ENCODE data around the gene LRP5.
A peak's percentile ranks its signal among the peaks of the same experiment; 100 is the strongest.

LRP5 gene

GRCh38 chr11:68412593-68413475 is 100.4 kb downstream of the LRP5 start:
- Histone ChIP-seq H3K9ac (ENCODE audit: low read length in 2 of 2) (no peak overlapping the region), H3K27ac (ENCODE audit: low read length) (peak overlapping the region; percentile 70), H3K4me3 (ENCODE audit: low read length in 2 of 2) (no peak overlapping the region), H3K36me3 (ENCODE audit: control insufficient read depth in 2 of 2, insufficient read depth in 2 of 2, low read length in 2 of 2) (peaks cover 47 to 63% of the 10 kb centered on the region in 2 donors), H3K27me3 (ENCODE audit: control insufficient read depth in 1 of 2, insufficient read depth in 2 of 2, low read length in 2 of 2) (no peaks in the 10 kb centered on the region), H3K4me1 (ENCODE audit: control insufficient read depth, insufficient read depth, low read length) (peaks cover 16% of the 10 kb centered on the region), H3K9me3 (ENCODE audit: control insufficient read depth in 2 of 2, low read length in 2 of 2) (no peaks in the 10 kb centered on the region)

- no peaks in the 10 kb centered on the region for H3K9me3 ChIP-seq (ENCODE audit: control insufficient read depth in 2 of 2, low read length in 2 of 2)
- no peaks in the 10 kb centered on the region for H3K27me3 ChIP-seq (ENCODE audit: control insufficient read depth in 1 of 2, insufficient read depth in 2 of 2, low read length in 2 of 2)
- no peak overlapping the region for H3K9ac ChIP-seq (ENCODE audit: low read length in 2 of 2)
- peak overlapping the region; percentile 70 for H3K27ac ChIP-seq (ENCODE audit: low read length)
- peaks cover 16% of the 10 kb centered on the region for H3K4me1 ChIP-seq (ENCODE audit: control insufficient read depth, insufficient read depth, low read length)
- H3K4me3 ChIP-seq (ENCODE audit: low read length in 2 of 2), result no peak overlapping the region
- H3K36me3 ChIP-seq (ENCODE audit: control insufficient read depth in 2 of 2, insufficient read depth in 2 of 2, low read length in 2 of 2), result peaks cover 47 to 66% of the 10 kb centered on the region in 2 donors
These were observed 101.2 kb downstream of the LRP5 start for GRCh38 chr11:68413591-68413999.

DNA sequence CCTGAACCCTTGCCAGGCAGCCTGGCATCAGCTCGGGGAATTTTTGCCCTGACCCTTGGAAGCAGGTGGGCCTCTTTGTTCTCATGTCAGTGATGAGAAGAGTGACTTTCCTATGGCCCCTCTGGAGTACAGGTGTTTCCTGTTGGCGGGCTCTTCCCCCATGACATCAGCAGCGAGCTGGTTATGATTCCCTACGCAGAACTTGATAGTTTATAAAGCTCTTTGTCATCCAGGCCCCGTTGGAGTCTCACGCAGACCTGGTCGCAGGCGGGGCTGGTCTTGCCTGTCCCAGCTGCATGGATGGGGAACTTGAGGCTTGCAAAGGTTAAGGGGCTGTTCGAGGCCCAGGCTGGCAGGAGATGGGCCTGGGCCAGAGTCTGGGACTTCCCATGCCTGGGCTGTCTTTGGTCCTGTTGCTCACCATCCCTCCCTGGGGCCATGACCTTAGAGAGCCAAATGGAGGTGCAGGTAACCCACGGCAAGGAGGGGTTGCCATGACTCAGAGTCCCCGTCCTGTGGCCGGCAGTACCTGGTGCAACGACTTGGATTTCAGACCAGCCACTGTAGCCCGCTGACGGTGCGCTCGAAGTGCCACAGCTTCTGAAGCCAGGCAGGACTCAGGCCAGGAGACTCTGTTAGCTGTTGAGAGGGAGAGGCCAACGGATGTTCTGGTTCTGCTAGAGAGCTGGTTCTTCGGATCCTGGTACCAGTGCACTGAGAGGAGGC is 102.3 kb downstream of the LRP5 start:
- no peaks in the 10 kb centered on the region for H3K27me3 ChIP-seq (ENCODE audit: control insufficient read depth in 1 of 2, insufficient read depth in 2 of 2, low read length in 2 of 2)
- no peak overlapping the region for H3K4me3 ChIP-seq (ENCODE audit: low read length in 2 of 2)
- H3K27ac ChIP-seq (ENCODE audit: low read length), result no peak overlapping the region
- no peaks in the 10 kb centered on the region for H3K9me3 ChIP-seq (ENCODE audit: control insufficient read depth in 2 of 2, low read length in 2 of 2)
- H3K36me3 ChIP-seq (ENCODE audit: control insufficient read depth in 2 of 2, insufficient read depth in 2 of 2, low read length in 2 of 2), result peaks cover 46 to 66% of the 10 kb centered on the region in 2 donors
- H3K9ac ChIP-seq (ENCODE audit: low read length in 2 of 2), result no peak overlapping the region
- H3K4me1 ChIP-seq (ENCODE audit: control insufficient read depth, insufficient read depth, low read length), result peaks cover 16% of the 10 kb centered on the region

DNA sequence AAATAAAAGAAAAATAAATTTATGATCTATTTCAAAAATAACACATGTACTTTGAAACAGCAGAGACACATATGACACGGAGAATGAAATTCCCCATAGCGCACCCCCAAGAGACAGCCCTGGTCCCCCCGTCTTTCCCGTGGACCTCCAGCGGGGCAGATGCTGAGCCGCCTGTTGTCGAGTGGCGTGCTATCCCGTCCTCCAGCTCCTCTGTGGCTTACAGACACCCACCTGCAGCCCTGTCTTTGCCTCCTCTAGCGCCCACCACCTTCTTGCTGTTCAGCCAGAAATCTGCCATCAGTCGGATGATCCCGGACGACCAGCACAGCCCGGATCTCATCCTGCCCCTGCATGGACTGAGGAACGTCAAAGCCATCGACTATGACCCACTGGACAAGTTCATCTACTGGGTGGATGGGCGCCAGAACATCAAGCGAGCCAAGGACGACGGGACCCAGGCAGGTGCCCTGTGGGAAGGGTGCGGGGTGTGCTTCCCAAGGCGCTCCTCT is 103.7 kb downstream of the LRP5 start:
- Histone ChIP-seq H3K27me3 (ENCODE audit: control insufficient read depth in 1 of 2, insufficient read depth in 2 of 2, low read length in 2 of 2) (no peaks in the 10 kb centered on the region), H3K9me3 (ENCODE audit: control insufficient read depth in 2 of 2, low read length in 2 of 2) (no peaks in the 10 kb centered on the region), H3K4me1 (ENCODE audit: control insufficient read depth, insufficient read depth, low read length) (peaks cover 16% of the 10 kb centered on the region), H3K36me3 (ENCODE audit: control insufficient read depth in 2 of 2, insufficient read depth in 2 of 2, low read length in 2 of 2) (peaks cover 37 to 58% of the 10 kb centered on the region in 2 donors), H3K9ac (ENCODE audit: low read length in 2 of 2) (no peak overlapping the region), H3K4me3 (ENCODE audit: low read length in 2 of 2) (no peak overlapping the region), H3K27ac (ENCODE audit: low read length) (no peak overlapping the region)

DNA sequence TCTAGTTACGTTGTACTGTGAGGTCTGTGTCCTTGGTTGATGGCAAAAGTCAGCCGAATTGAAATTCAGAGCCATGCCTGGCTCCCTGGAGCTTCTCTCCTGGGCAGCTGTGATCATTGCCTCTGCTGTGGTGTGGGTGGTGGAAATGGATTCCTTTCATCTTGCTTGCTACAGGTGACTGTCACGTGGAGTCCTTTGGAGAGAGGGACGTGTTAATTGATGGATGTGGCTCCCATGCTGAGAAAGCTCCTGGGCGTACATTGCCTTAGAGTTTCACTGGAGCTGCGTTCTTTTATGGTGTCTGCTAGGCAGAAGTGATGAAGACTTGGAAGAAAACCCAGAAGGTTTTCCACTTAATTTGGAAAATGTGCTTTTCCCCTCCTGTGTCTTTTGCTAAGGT is 106.3 kb downstream of the LRP5 start:
- no peak overlapping the region for H3K27ac ChIP-seq (ENCODE audit: low read length)
- H3K36me3 ChIP-seq (ENCODE audit: control insufficient read depth in 2 of 2, insufficient read depth in 2 of 2, low read length in 2 of 2), result peaks cover 24 to 43% of the 10 kb centered on the region in 2 donors
- H3K4me3 ChIP-seq (ENCODE audit: low read length in 2 of 2), result no peak overlapping the region
- H3K9me3 ChIP-seq (ENCODE audit: control insufficient read depth in 2 of 2, low read length in 2 of 2), result no peaks in the 10 kb centered on the region
- H3K4me1 ChIP-seq (ENCODE audit: control insufficient read depth, insufficient read depth, low read length), result peaks cover 7% of the 10 kb centered on the region
- no peaks in the 10 kb centered on the region for H3K27me3 ChIP-seq (ENCODE audit: control insufficient read depth in 1 of 2, insufficient read depth in 2 of 2, low read length in 2 of 2)
- no peak overlapping the region for H3K9ac ChIP-seq (ENCODE audit: low read length in 2 of 2)

- H3K36me3 ChIP-seq (ENCODE audit: control insufficient read depth in 2 of 2, insufficient read depth in 2 of 2, low read length in 2 of 2), result peaks cover 26 to 41% of the 10 kb centered on the region in 2 donors
- H3K9ac ChIP-seq (ENCODE audit: low read length in 2 of 2), result no peak overlapping the region
- no peak overlapping the region for H3K4me3 ChIP-seq (ENCODE audit: low read length in 2 of 2)
- H3K27ac ChIP-seq (ENCODE audit: low read length), result no peak overlapping the region
- H3K27me3 ChIP-seq (ENCODE audit: control insufficient read depth in 1 of 2, insufficient read depth in 2 of 2, low read length in 2 of 2), result no peaks in the 10 kb centered on the region
- peaks cover 2% of the 10 kb centered on the region for H3K4me1 ChIP-seq (ENCODE audit: control insufficient read depth, insufficient read depth, low read length)
- no peaks in the 10 kb centered on the region for H3K9me3 ChIP-seq (ENCODE audit: control insufficient read depth in 2 of 2, low read length in 2 of 2)
These were observed 107.8 kb downstream of the LRP5 start for GRCh38 chr11:68420171-68420570.

GRCh38 chr11:68423481-68423880 is 111.1 kb downstream of the LRP5 start:
- peaks cover 2% of the 10 kb centered on the region for H3K4me1 ChIP-seq (ENCODE audit: control insufficient read depth, insufficient read depth, low read length)
- H3K36me3 ChIP-seq (ENCODE audit: control insufficient read depth in 2 of 2, insufficient read depth in 2 of 2, low read length in 2 of 2), result peaks cover 39 to 49% of the 10 kb centered on the region in 2 donors
- H3K27ac ChIP-seq (ENCODE audit: low read length), result no peak overlapping the region
- H3K9ac ChIP-seq (ENCODE audit: low read length in 2 of 2), result no peak overlapping the region
- H3K9me3 ChIP-seq (ENCODE audit: control insufficient read depth in 2 of 2, low read length in 2 of 2), result no peaks in the 10 kb centered on the region
- no peaks in the 10 kb centered on the region for H3K27me3 ChIP-seq (ENCODE audit: control insufficient read depth in 1 of 2, insufficient read depth in 2 of 2, low read length in 2 of 2)
- H3K4me3 ChIP-seq (ENCODE audit: low read length in 2 of 2), result no peak overlapping the region

GRCh38 chr11:68424101-68424632 is 111.8 kb downstream of the LRP5 start:
- peaks cover 43 to 49% of the 10 kb centered on the region in 2 donors for H3K36me3 ChIP-seq (ENCODE audit: control insufficient read depth in 2 of 2, insufficient read depth in 2 of 2, low read length in 2 of 2)
- H3K27me3 ChIP-seq (ENCODE audit: control insufficient read depth in 1 of 2, insufficient read depth in 2 of 2, low read length in 2 of 2), result no peaks in the 10 kb centered on the region
- peaks cover 0 to 1% of the 10 kb centered on the region in 2 donors for H3K9me3 ChIP-seq (ENCODE audit: control insufficient read depth in 2 of 2, low read length in 2 of 2)
- no peak overlapping the region for H3K9ac ChIP-seq (ENCODE audit: low read length in 2 of 2)
- H3K4me1 ChIP-seq (ENCODE audit: control insufficient read depth, insufficient read depth, low read length), result peaks cover 2% of the 10 kb centered on the region
- H3K4me3 ChIP-seq (ENCODE audit: low read length in 2 of 2), result no peak overlapping the region
- H3K27ac ChIP-seq (ENCODE audit: low read length), result no peak overlapping the region

- Histone ChIP-seq H3K36me3 (ENCODE audit: control insufficient read depth in 2 of 2, insufficient read depth in 2 of 2, low read length in 2 of 2) (peaks cover 47 to 52% of the 10 kb centered on the region in 2 donors), H3K4me1 (ENCODE audit: control insufficient read depth, insufficient read depth, low read length) (peaks cover 2% of the 10 kb centered on the region), H3K9me3 (ENCODE audit: control insufficient read depth in 2 of 2, low read length in 2 of 2) (peaks cover 0 to 8% of the 10 kb centered on the region in 2 donors), H3K4me3 (ENCODE audit: low read length in 2 of 2) (no peak overlapping the region), H3K27me3 (ENCODE audit: control insufficient read depth in 1 of 2, insufficient read depth in 2 of 2, low read length in 2 of 2) (no peaks in the 10 kb centered on the region), H3K27ac (ENCODE audit: low read length) (no peak overlapping the region), H3K9ac (ENCODE audit: low read length in 2 of 2) (no peak overlapping the region)
These were observed 112.8 kb downstream of the LRP5 start for GRCh38 chr11:68424981-68425865.

DNA sequence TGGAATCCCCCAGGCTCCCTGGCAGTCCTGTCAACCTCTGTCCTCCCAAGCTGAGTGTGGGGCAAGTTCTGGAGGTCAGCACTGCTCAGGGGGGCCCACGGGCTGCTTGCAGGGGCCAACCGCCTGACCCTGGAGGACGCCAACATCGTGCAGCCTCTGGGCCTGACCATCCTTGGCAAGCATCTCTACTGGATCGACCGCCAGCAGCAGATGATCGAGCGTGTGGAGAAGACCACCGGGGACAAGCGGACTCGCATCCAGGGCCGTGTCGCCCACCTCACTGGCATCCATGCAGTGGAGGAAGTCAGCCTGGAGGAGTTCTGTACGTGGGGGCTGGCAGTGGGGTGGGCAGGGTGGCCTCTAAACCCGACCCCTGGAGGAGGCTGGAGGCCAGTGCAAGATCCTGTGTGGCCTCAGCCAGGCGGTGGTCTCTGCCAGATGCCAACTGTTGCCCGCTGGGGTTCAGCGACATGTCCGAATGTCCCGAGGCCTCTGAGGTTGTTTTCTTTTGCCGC is 113.5 kb downstream of the LRP5 start:
- Histone ChIP-seq H3K27ac (ENCODE audit: low read length) (no peak overlapping the region), H3K36me3 (ENCODE audit: control insufficient read depth in 2 of 2, insufficient read depth in 2 of 2, low read length in 2 of 2) (peaks cover 53 to 58% of the 10 kb centered on the region in 2 donors), H3K9ac (ENCODE audit: low read length in 2 of 2) (no peak overlapping the region), H3K4me1 (ENCODE audit: control insufficient read depth, insufficient read depth, low read length) (peaks cover 2% of the 10 kb centered on the region), H3K4me3 (ENCODE audit: low read length in 2 of 2) (no peak overlapping the region), H3K27me3 (ENCODE audit: control insufficient read depth in 1 of 2, insufficient read depth in 2 of 2, low read length in 2 of 2) (no peaks in the 10 kb centered on the region), H3K9me3 (ENCODE audit: control insufficient read depth in 2 of 2, low read length in 2 of 2) (peaks cover 0 to 8% of the 10 kb centered on the region in 2 donors)
